ENCODE data around the gene TARBP2.

The TARBP2 gene

DNA sequence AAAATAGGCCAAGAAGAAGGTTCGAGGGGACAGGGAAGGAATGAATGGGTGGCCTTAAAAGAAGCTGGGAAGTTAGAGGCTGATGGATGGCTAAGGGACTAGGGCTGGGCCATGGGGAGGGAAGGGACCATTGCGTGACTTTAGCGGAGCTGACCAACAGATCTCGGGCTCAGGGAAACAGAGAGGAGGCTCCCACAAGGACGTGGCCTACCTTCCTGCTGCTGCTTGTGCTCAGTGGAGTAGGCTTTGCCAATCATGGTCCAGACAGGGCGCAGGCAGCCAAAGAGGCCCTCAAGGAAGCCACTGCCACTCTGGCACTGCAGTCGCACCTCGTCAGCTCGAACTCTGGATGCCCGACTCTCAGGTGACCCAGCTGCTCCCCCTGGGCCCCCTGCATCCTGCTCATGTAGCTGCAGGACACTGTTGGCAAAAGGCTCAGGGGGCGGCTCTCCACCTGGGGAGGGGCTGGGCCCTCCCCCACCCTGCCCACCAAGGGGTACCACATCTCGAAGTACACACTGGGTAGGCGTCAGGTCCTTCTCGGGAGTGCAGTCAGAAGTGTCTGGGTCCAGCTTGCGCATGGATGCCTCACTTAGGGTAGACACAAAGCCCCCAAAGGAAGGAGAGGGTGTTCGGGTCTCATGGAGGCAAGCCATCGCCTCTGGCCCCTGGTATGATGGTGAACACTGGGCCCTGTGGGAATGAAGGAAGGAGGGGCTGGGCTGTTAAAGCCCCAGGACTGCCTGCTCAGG, 14.2 kb upstream of the TARBP2 start:
- no peak for TF ChIP-seq CTCF (IDR thresholded peaks at IDR 0.05; ENCODE audit: low read depth, low read length)
- H3K9me3 ChIP-seq: no peaks in the 10 kb centered on the region
- peaks cover 59% of the 10 kb centered on the region for H3K36me3 ChIP-seq
- DNase-seq: no peak
- H3K27me3 ChIP-seq: no peaks in the 10 kb centered on the region
- no peak overlapping the region for H3K4me3 ChIP-seq (ENCODE audit: low read depth, low read length)
- no peaks in the 10 kb centered on the region for H3K4me1 ChIP-seq

GRCh38 chr12:53489242-53489864, 11.7 kb upstream of the TARBP2 start:
- H3K4me3 ChIP-seq (ENCODE audit: low read depth, low read length): no peak overlapping the region
- no peak for DNase-seq
- no peak for TF ChIP-seq CTCF (IDR thresholded peaks at IDR 0.05; ENCODE audit: low read depth, low read length)
- peaks cover 10% of the 10 kb centered on the region for H3K4me1 ChIP-seq
- no peaks in the 10 kb centered on the region for H3K9me3 ChIP-seq
- H3K27me3 ChIP-seq: no peaks in the 10 kb centered on the region
- peaks cover 35% of the 10 kb centered on the region for H3K36me3 ChIP-seq

- DNase-seq: no peak
- H3K4me1 ChIP-seq: peaks cover 13% of the 10 kb centered on the region
These were observed 8.9 kb upstream of the TARBP2 start for GRCh38 chr12:53492188-53492587.

GRCh38 chr12:53492830-53493609, 8.1 kb upstream of the TARBP2 start:
- Histone ChIP-seq H3K36me3 (peaks cover 3% of the 10 kb centered on the region; the same call in 1 of the 2 replicates), H3K9me3 (no peaks in the 10 kb centered on the region), H3K27me3 (no peaks in the 10 kb centered on the region), H3K4me3 (ENCODE audit: low read depth, low read length) (peak overlapping the region; percentile 62), H3K4me1 (peaks cover 13% of the 10 kb centered on the region)
- peak; percentile 97 for DNase-seq
- TF ChIP-seq CTCF (IDR thresholded peaks at IDR 0.05; ENCODE audit: low read depth, low read length): peak; percentile 27; the same call in 1 of the 2 replicates

More at GRCh38 chr12:53492188-53492587, 8.9 kb upstream of the TARBP2 start:
- H3K27me3 ChIP-seq: no peaks in the 10 kb centered on the region
- TF ChIP-seq CTCF (IDR thresholded peaks at IDR 0.05; ENCODE audit: low read depth, low read length): no peak
- no peaks in the 10 kb centered on the region for H3K9me3 ChIP-seq
- peaks cover 6% of the 10 kb centered on the region for H3K36me3 ChIP-seq
- H3K4me3 ChIP-seq (ENCODE audit: low read depth, low read length): peak overlapping the region; percentile 62

GRCh38 chr12:53493610-53494391, 7.3 kb upstream of the TARBP2 start:
- no peaks in the 10 kb centered on the region for H3K36me3 ChIP-seq
- peak overlapping the region; percentile 62 for H3K4me3 ChIP-seq (ENCODE audit: low read depth, low read length)
- no peaks in the 10 kb centered on the region for H3K27me3 ChIP-seq
- no peaks in the 10 kb centered on the region for H3K9me3 ChIP-seq
- peaks cover 13% of the 10 kb centered on the region for H3K4me1 ChIP-seq
- TF ChIP-seq CTCF (IDR thresholded peaks at IDR 0.05; ENCODE audit: low read depth, low read length): no peak; the same call in 1 of the 2 replicates
- no peak for DNase-seq

All from BE2C (cell line).